GM12875 (cell line): ENCODE results near the gene SEMA5A.

Source experiments
- H3K4me3 ChIP-seq: one replicate; pipeline ENCODE4 v1.5.1; 2011; ENCODE audit warnings: low read depth, low read length, control low read depth
- CTCF ChIP-seq: IDR thresholded peaks from 2 replicates; pipeline ENCODE4 v1.5.1; 2011; ENCODE audit warnings: low read depth, mild to moderate bottlenecking, control low read depth, inconsistent platforms, low read length, moderate library complexity, borderline replicate concordance; ENCODE audit not compliant: insufficient read depth

SEMA5A gene

GRCh38 chr5:9244417-9244816 is 301.5 kb downstream of the SEMA5A start:
- H3K4me3 ChIP-seq = no peak overlapping the region
- no peak for TF ChIP-seq CTCF

- no peak for TF ChIP-seq CTCF
- no peak overlapping the region for H3K4me3 ChIP-seq
These were observed 304.2 kb downstream of the SEMA5A start for GRCh38 chr5:9241479-9242305.

GRCh38 chr5:9240431-9240830 is 305.4 kb downstream of the SEMA5A start:
- TF ChIP-seq CTCF = no peak
- no peak overlapping the region for H3K4me3 ChIP-seq

- no peak overlapping the region for H3K4me3 ChIP-seq
- no peak for TF ChIP-seq CTCF
These were observed 306.2 kb downstream of the SEMA5A start for GRCh38 chr5:9239626-9240025.

GRCh38 chr5:9239071-9239470 is 306.8 kb downstream of the SEMA5A start:
- no peak for TF ChIP-seq CTCF
- no peak overlapping the region for H3K4me3 ChIP-seq

GRCh38 chr5:9233712-9234111 is 312.2 kb downstream of the SEMA5A start:
- no peak for TF ChIP-seq CTCF
- H3K4me3 ChIP-seq = no peak overlapping the region

GRCh38 chr5:9233035-9233434 is 312.8 kb downstream of the SEMA5A start:
- no peak overlapping the region for H3K4me3 ChIP-seq
- no peak for TF ChIP-seq CTCF
